ENCODE measurements around the gene ERAL1. TPM values are rescaled to one million over a fixed set of nuclear protein-coding genes. Genes with fewer than 3 reads are reported as not detected.

The ERAL1 gene
- total and polyA plus RNA-seq, 10 donors: 28.4 to 51.9 (median 38.7) TPM

- no peak for DNase-seq
- peak overlapping the region; percentile 95 to 99 (median 98) for H3K27ac ChIP-seq
- no peaks in the 10 kb centered on the region for H3K9me3 ChIP-seq
- TF ChIP-seq POLR2AphosphoS5 (IDR thresholded peaks at IDR 0.05) (no peak), POLR2A (IDR thresholded peaks at IDR 0.05) (no peak), CTCF (IDR thresholded peaks at IDR 0.05 in 8 of 11, conservative IDR thresholded peaks at IDR 0.05 in 3 of 11) (no peak)
- no peaks in the 10 kb centered on the region for H3K27me3 ChIP-seq (replicated peaks in 1 of 7)
- H3K4me1 ChIP-seq: peaks cover 66 to 94% (median 85%) of the 10 kb centered on the region in 6 donors
- H3K4me3 ChIP-seq: peak overlapping the region; percentile 81 to 97 (median 90)
- peaks cover 0 to 12% (median 0%) of the 10 kb centered on the region in 6 donors for H3K36me3 ChIP-seq
- 2 to 6% (median 2%) methylated on average over 5 of the region's 5 CpGs for WGBS, 5 donors
- intact Hi-C loops (cut with DNase I; ENCODE audit: low total_unique reads): no loop called here
Observed at GRCh38 chr17:28896491-28896883, 41.7 kb downstream of the ERAL1 start.

GRCh38 chr17:28896884-28897768 lies 42.3 kb downstream of the ERAL1 start, which contains the start of gene FLOT2:
Gene FLOT2 (minus strand): TSS chr17:28897733. CDS start chr17:28897574, 159 bp downstream.
- H3K27me3 ChIP-seq (replicated peaks in 1 of 7): no peaks in the 10 kb centered on the region
- WGBS, 5 donors: 0 to 1% (median 1%) methylated on average over 32 to 73 of the region's 73 CpGs
- TF ChIP-seq POLR2AphosphoS5 (IDR thresholded peaks at IDR 0.05) (peak; percentile 63 to 90 (median 80)), CTCF (IDR thresholded peaks at IDR 0.05 in 8 of 11, conservative IDR thresholded peaks at IDR 0.05 in 3 of 11) (peak in 8 of 11 experiments; percentile 7 to 55 (median 42)), POLR2A (IDR thresholded peaks at IDR 0.05) (peak in 2 of 3 donors; percentile 10 to 43)
- H3K9me3 ChIP-seq: no peaks in the 10 kb centered on the region
- intact Hi-C loops (cut with DNase I; ENCODE audit: low total_unique reads): no loop called here
- H3K4me3 ChIP-seq: peak within 1 kb of the TSS; percentile 81 to 97 (median 90)
- peak within 1 kb of the TSS; percentile 95 to 99 (median 98) for H3K27ac ChIP-seq
- peak; percentile 93 for DNase-seq
- H3K4me1 ChIP-seq: peaks cover 66 to 94% (median 85%) of the 10 kb centered on the region in 6 donors
- peaks cover 0 to 7% (median 0%) of the 10 kb centered on the region in 6 donors for H3K36me3 ChIP-seq

GRCh38 chr17:28897769-28898526 lies 43.1 kb downstream of the ERAL1 start:
- WGBS, 5 donors: 18 to 36% (median 23%) methylated on average over 14 to 23 of the region's 23 CpGs
- peaks cover 0 to 7% (median 0%) of the 10 kb centered on the region in 6 donors for H3K36me3 ChIP-seq
- no peak for TF ChIP-seq POLR2AphosphoS5 (IDR thresholded peaks at IDR 0.05)
- TF ChIP-seq CTCF (IDR thresholded peaks at IDR 0.05 in 8 of 11, conservative IDR thresholded peaks at IDR 0.05 in 3 of 11): no peak
- TF ChIP-seq POLR2A (IDR thresholded peaks at IDR 0.05): no peak
- no peaks in the 10 kb centered on the region for H3K9me3 ChIP-seq
- DNase-seq: no peak
- H3K4me3 ChIP-seq: peak overlapping the region; percentile 81 to 97 (median 90)
- peaks cover 57 to 89% (median 78%) of the 10 kb centered on the region in 6 donors for H3K4me1 ChIP-seq
- peak overlapping the region; percentile 95 to 99 (median 98) for H3K27ac ChIP-seq
- intact Hi-C loops (cut with DNase I; ENCODE audit: low total_unique reads): no loop called here
- H3K27me3 ChIP-seq (replicated peaks in 1 of 7): no peaks in the 10 kb centered on the region
